Measurements from ENCODE around the gene SMNDC1.
A peak's percentile ranks its signal among the peaks of the same experiment; 100 is the strongest.

SMNDC1 gene

DNA sequence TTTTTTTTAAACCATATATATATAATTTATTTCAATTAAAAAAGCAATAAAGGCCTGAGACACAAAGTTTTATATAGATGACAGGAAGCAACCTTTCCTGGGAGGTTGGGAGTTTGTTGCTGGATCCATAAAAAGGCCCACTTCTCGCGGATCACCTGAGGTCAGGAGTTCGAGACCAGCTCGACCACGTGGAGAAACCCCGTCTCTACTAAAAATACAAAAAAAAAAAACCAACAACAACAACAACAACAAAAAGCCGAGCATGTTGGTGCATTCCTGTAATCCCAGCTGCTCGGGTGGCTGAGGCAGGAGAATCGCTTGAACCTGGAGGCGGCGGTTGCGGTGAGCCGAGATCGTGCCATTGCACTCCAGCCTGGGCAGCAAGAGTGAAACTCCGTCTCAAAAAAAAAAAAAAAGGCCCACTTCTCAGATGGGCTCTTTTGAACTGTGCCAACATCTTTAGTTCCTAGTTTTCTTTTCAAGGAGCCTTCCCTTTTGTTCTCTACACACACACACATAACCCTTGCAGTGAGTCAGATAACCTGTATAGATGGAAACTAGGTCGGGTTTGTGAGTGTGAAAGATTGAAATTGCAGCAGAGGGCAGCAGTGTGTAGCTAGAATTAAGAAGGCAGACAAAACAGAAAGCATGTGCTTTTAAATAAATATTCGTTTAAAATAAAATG lies 1.2 kb upstream of the SMNDC1 start:
- TF ChIP-seq, protein P1, sequence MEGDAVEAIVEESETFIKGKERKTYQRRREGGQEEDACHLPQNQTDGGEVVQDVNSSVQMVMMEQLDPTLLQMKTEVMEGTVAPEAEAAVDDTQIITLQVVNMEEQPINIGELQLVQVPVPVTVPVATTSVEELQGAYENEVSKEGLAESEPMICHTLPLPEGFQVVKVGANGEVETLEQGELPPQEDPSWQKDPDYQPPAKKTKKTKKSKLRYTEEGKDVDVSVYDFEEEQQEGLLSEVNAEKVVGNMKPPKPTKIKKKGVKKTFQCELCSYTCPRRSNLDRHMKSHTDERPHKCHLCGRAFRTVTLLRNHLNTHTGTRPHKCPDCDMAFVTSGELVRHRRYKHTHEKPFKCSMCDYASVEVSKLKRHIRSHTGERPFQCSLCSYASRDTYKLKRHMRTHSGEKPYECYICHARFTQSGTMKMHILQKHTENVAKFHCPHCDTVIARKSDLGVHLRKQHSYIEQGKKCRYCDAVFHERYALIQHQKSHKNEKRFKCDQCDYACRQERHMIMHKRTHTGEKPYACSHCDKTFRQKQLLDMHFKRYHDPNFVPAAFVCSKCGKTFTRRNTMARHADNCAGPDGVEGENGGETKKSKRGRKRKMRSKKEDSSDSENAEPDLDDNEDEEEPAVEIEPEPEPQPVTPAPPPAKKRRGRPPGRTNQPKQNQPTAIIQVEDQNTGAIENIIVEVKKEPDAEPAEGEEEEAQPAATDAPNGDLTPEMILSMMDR (IDR thresholded peaks at IDR 0.05; ENCODE audit: extremely low read depth, missing control alignments), result peak; percentile 43
- peak; percentile 68 for DNase-seq (ENCODE audit: low spot score)

DNA sequence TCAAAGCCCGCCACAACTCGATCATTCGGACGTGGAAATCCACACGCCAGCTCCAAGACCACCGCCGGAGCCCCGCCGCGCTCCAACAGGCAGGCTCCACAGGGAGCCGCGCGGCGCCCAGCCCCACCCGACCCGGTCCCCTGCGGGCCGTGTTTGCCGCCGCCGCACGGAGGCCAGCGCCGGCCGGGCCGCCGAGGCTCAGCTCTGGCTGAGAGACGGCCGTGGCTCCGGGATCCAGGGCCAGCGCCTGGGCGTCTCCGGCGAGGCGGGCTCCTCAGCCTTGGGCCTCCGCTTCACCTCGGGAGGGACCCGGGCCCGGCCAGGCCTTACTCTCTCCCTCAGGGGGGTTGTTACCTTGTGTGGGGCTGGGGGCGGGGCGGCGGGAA lies 333 bp downstream of the SMNDC1 start:
- DNase-seq (ENCODE audit: low spot score), result no peak
- TF ChIP-seq, protein P1 (IDR thresholded peaks at IDR 0.05; ENCODE audit: extremely low read depth, missing control alignments), result no peak

DNA sequence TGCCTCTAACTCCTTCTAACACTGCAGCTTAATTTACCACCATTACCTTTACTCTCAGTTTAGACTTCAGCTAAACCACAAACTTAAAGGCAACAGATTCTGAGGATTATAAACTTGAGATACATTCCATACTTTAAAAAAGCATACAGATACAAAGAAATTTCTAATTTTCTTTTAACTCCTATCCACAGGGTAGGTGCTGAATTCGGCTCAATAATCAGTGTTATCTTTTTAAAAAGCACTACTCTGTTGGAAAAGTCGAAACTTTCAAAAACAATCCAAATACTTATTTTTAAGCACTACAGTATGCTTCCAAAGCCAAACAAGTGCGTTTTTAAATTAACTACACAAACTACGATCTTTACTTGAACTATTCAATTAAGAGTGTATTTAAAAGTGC lies 1.0 kb downstream of the SMNDC1 start:
- TF ChIP-seq, protein P1 (IDR thresholded peaks at IDR 0.05; ENCODE audit: extremely low read depth, missing control alignments), result no peak
- no peak for DNase-seq (ENCODE audit: low spot score)

DNA sequence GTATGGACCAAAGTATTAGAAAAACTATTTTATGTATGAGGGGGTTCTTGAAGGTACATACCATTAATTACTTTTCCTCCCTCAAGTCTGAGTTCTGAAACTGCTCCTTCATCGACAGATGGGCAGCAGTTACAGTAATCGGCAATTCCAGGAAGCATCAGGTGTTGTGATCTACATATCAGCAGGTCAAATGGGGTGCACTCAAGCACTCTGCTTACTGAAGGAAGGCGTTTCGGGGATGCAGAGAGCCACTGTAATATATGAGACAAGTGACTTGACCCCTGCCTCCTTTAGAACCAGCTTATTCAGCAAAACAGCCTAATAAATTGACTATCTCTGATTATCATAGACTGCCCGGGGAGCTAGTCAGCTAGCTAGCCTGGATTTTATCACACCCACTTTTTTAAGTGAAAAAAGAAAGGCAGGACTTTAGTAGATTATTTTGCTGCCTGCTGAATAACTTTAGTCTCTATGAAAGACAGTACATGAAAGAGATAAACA lies 4.2 kb downstream of the SMNDC1 start:
- TF ChIP-seq, protein P1 (IDR thresholded peaks at IDR 0.05; ENCODE audit: extremely low read depth, missing control alignments), result no peak

DNA sequence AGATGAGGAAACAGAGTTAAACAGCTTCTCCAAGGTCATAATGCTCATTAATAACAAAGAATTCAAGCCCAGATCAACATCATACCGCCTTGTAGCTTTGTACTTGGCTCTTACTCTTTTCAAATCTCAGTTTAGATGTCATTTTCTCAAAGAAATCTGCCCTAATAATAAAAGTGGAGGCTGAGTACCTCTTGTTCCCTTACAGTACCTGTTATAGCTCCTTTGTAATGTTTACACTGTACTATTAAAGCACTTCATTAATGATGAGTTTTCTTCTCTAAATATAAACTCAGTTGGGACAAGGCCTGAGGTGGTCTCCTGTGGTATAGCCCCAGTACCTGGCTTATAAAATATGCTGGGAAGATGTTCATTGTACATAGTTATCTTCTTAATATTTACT lies 7.8 kb downstream of the SMNDC1 start:
- DNase-seq (ENCODE audit: low spot score), result no peak
- TF ChIP-seq, protein P1 (IDR thresholded peaks at IDR 0.05; ENCODE audit: extremely low read depth, missing control alignments), result no peak

More for the DNA sequence above, 4.2 kb downstream of the SMNDC1 start:
- no peak for DNase-seq (ENCODE audit: low spot score)

DNA sequence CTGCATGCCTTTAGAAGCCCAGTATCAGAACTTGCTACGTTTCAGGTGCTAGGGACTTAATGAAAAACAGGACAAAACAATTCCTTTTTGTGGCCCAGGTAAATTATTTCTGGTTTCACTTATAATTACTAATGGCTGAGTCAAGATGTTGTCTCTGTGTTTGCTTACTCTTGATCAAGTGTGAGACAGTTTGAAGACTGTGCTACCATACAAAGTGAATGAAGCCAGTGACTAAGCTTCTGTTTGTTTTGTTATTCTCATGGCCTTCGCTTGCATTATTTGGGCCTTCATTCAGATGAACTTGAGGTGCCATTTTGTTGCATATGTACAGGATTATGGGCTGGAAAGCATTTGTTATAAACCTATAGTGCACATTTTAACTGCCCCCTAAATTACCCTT lies 17.9 kb downstream of the SMNDC1 start:
- TF ChIP-seq, protein P1 (IDR thresholded peaks at IDR 0.05; ENCODE audit: extremely low read depth, missing control alignments), result no peak
- DNase-seq (ENCODE audit: low spot score), result no peak

GRCh38 chr10:110285501-110285900 lies 19.2 kb downstream of the SMNDC1 start:
- DNase-seq (ENCODE audit: low spot score), result no peak
- TF ChIP-seq, protein P1 (IDR thresholded peaks at IDR 0.05; ENCODE audit: extremely low read depth, missing control alignments), result no peak

Measured in GM20000 (cell line).